Astrocyte (in vitro differentiated cells and primary cell): ENCODE data around the gene MT1E.

ENCODE experiments used
- CTCF ChIP-seq: IDR thresholded peaks from 2 replicates; pipeline ENCODE4 v1.5.1; 2011; ENCODE audit warnings: low read depth, mild to moderate bottlenecking, inconsistent platforms, low read length, moderate library complexity; ENCODE audit not compliant: insufficient read depth
- EZH2 ChIP-seq: IDR thresholded peaks from 2 replicates; pipeline ENCODE4 v1.6.1; 2012; ENCODE audit warnings: mild to moderate bottlenecking, low read length, inconsistent platforms; ENCODE audit not compliant: insufficient read depth

- TF ChIP-seq CTCF (no peak), EZH2 (no peak)
Observed at GRCh38 chr16:56610609-56611111, 14.9 kb upstream of the MT1E start.
